ENCODE results near the gene SLC23A3. TPM values are rescaled to one million over a fixed set of nuclear protein-coding genes. Genes with fewer than 3 reads are reported as not detected.

The SLC23A3 gene
- total and polyA plus RNA-seq, 10 of the 15 experiments (the other 5 are each of a cell fraction or from before 2014, with no cell fraction given): 0.07 to 1.0 (median 0.40) TPM; not detected in 1

GRCh38 chr2:219165058-219165911 lies 4.5 kb downstream of the SLC23A3 start:
- in situ Hi-C loops (cut with MboI): no loop called here

More at GRCh38 chr2:219165058-219165911, 4.5 kb downstream of the SLC23A3 start:
- intact Hi-C loops (cut with micrococcal nuclease; ENCODE audit: unreplicated experiment): no loop called here
- CTCF ChIA-PET: interaction anchor here (0.8 to 2.6 kb wide), 6 partner anchors 10 to 135 kb away, joined by 5 to 13 read pairs (median 6); no protein-coding TSS in a partner anchor
- no peak overlapping the region for H3K4me2 ChIP-seq (ENCODE audit: control insufficient read depth, insufficient read depth)
- SMC1A ChIA-PET (ENCODE audit: uncharacterized antibody, unreplicated experiment): interaction anchor here (1.4 to 3.3 kb wide), 2 partner anchors 11 to 41 kb away, joined by 3 to 13 read pairs; partner anchors contain the start of genes CNPPD1 and ZFAND2B
- BruUV-seq (replicated peaks): no TSS peak
- H3K9me3 ChIP-seq (replicated peaks; ENCODE audit: control insufficient read depth, insufficient read depth, low read length): no peaks in the 10 kb centered on the region
- FAIRE-seq (no peak), ATAC-seq (no peak), DNase-seq (ENCODE audit: low read depth, low spot score) (no peak)
- no peaks in the 10 kb centered on the region for H4K20me1 ChIP-seq (ENCODE audit: control insufficient read depth, insufficient read depth)
- POLR2A ChIA-PET: interaction anchor here (1.1 kb wide), 1 partner anchor 130 kb away, joined by 4 read pairs; no protein-coding TSS in a partner anchor
- no peak overlapping the region for H2AFZ ChIP-seq (ENCODE audit: control insufficient read depth, low read depth, low read length)
- RAD21 ChIA-PET (ENCODE audit: unreplicated experiment): no interaction called here
- H3K4me1 ChIP-seq (ENCODE audit: control insufficient read depth, insufficient read depth, low read length): no peaks in the 10 kb centered on the region
- H3K36me3 ChIP-seq (ENCODE audit: control insufficient read depth in 2 of 2, insufficient read depth in 2 of 2, low read length in 1 of 2): no peaks in the 10 kb centered on the region
- WGBS (ENCODE audit: insufficient coverage, insufficient replicate concordance, low lambda C conversion rate, missing lambda C conversion rate): 76% methylated on average over 10 of the region's 10 CpGs
- no peak overlapping the region for H3K9ac ChIP-seq (ENCODE audit: control insufficient read depth, insufficient read depth, low read length)
- no peaks in the 10 kb centered on the region for H3K27me3 ChIP-seq (replicated peaks in 1 of 2; ENCODE audit: control insufficient read depth in 2 of 2, insufficient read depth in 2 of 2, low read length in 1 of 2)
- TF ChIP-seq RB1 (IDR thresholded peaks at IDR 0.05; ENCODE audit: borderline replicate concordance) (no peak), FOXK2 (IDR thresholded peaks at IDR 0.05) (no peak), CEBPZ (IDR thresholded peaks at IDR 0.05; ENCODE audit: low read depth, low read length) (no peak), EGR1 (IDR thresholded peaks at IDR 0.05; ENCODE audit: borderline replicate concordance in 1 of 2, low read depth in 2 of 2, low read length in 2 of 2) (no peak), MEF2A (IDR thresholded peaks at IDR 0.05; ENCODE audit: insufficient read depth, low read depth, low read length) (no peak)
- TF ChIP-seq, protein P1, sequence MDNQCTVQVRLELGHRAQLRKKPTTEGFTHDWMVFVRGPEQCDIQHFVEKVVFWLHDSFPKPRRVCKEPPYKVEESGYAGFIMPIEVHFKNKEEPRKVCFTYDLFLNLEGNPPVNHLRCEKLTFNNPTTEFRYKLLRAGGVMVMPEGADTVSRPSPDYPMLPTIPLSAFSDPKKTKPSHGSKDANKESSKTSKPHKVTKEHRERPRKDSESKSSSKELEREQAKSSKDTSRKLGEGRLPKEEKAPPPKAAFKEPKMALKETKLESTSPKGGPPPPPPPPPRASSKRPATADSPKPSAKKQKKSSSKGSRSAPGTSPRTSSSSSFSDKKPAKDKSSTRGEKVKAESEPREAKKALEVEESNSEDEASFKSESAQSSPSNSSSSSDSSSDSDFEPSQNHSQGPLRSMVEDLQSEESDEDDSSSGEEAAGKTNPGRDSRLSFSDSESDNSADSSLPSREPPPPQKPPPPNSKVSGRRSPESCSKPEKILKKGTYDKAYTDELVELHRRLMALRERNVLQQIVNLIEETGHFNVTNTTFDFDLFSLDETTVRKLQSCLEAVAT (IDR thresholded peaks at IDR 0.05): no peak
- TF ChIP-seq, protein P2, sequence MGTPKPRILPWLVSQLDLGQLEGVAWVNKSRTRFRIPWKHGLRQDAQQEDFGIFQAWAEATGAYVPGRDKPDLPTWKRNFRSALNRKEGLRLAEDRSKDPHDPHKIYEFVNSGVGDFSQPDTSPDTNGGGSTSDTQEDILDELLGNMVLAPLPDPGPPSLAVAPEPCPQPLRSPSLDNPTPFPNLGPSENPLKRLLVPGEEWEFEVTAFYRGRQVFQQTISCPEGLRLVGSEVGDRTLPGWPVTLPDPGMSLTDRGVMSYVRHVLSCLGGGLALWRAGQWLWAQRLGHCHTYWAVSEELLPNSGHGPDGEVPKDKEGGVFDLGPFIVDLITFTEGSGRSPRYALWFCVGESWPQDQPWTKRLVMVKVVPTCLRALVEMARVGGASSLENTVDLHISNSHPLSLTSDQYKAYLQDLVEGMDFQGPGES (IDR thresholded peaks at IDR 0.05): no peak
- no peak overlapping the region for H3K4me3 ChIP-seq
- H3K27ac ChIP-seq (ENCODE audit: control insufficient read depth, insufficient read depth): no peak overlapping the region
- no peaks in the 10 kb centered on the region for H3K79me2 ChIP-seq (ENCODE audit: control insufficient read depth, insufficient read depth, low read length)
